Kidney (tissue), 14 donors: Measurements from ENCODE around the gene HNRNPR. TPM values are rescaled to one million over a fixed set of nuclear protein-coding genes. Genes with fewer than 3 reads are reported as not detected.

Experiments
- DNase-seq, 5 donors: peaks; one replicate each; pipeline ENCODE4 v3.0.0-alpha.2; 2013 to 2020
- FAIRE-seq: peaks from 2 replicates; lab custom pipeline; 2012; peaks lifted over from hg19 to GRCh38; lab: Jason Lieb, UNC
- H3K27ac ChIP-seq, 2 donors: one replicate each; pipeline ENCODE4 v1.7.0; 2013; ENCODE audit warnings: low read depth in 2 of 2, low read length in 2 of 2, inconsistent platforms in 1 of 2
- H3K27me3 ChIP-seq: one replicate; pipeline ENCODE4 v1.7.1; 2013; ENCODE audit warnings: low read length, inconsistent platforms; ENCODE audit not compliant: control insufficient read depth, insufficient read depth
- H3K36me3 ChIP-seq, 3 donors: one replicate each; pipeline versions ENCODE4 v1.7.0 to v1.7.1; 2013; ENCODE audit warnings: low read length in 3 of 3, control low read depth in 1 of 3, inconsistent platforms in 1 of 3; ENCODE audit not compliant: insufficient read depth in 3 of 3, control insufficient read depth in 2 of 3
- H3K4me1 ChIP-seq, 3 donors: one replicate each; pipeline versions ENCODE4 v1.7.0 to v1.7.1; 2013; ENCODE audit warnings: low read length in 3 of 3, inconsistent platforms in 1 of 3, low read depth in 1 of 3; ENCODE audit not compliant: control insufficient read depth in 2 of 3, insufficient read depth in 2 of 3
- H3K4me3 ChIP-seq, 3 donors: one replicate each; pipeline versions ENCODE4 v1.7.0 to v1.8.1; 2013; ENCODE audit warnings: low read length in 3 of 3, control low read depth in 1 of 3, inconsistent platforms in 1 of 3
- H3K9ac ChIP-seq, 3 donors: one replicate each; pipeline versions ENCODE4 v1.7.0 to v1.7.1; 2013; ENCODE audit warnings: low read length in 3 of 3, control low read depth in 1 of 3, inconsistent platforms in 1 of 3
- H3K9me3 ChIP-seq, 3 donors: one replicate each; pipeline versions ENCODE4 v1.7.0 to v1.7.1; 2013; ENCODE audit warnings: low read length in 3 of 3, control low read depth in 1 of 3, inconsistent platforms in 1 of 3; ENCODE audit not compliant: control insufficient read depth in 2 of 3, insufficient read depth in 1 of 3
- intact Hi-C: fragments of 100-400 bp; cut with DNase I; formaldehyde crosslinking; loops from one replicate; pipeline ENCODE4 v1.11.1; 2022
- polyA plus RNA-seq: library from polyadenylated mRNA; stranded (reverse); fragments of 350-450 nt; fragmentation: Illumina TruSeq; extraction: RNeasy Lipid Tissue Mini Kit (QIAGEN cat#74804); gene quantifications from one replicate; pipeline ENCODE4 v1.2.3, GENCODE V29; 2014; ENCODE audit warnings: low read depth, low replicate concordance; ENCODE audit not compliant: insufficient read depth
- total RNA-seq: library from RNA; stranded (reverse); fragmentation: NEBNext Ultra II Directional; extraction: Animal tissue kit (Norgen Biotek cat#: 25700); gene quantifications from one replicate; pipeline ENCODE4 v1.2.1, GENCODE V29; 2021
- TF ChIP-seq, protein P1 (sequence below): IDR thresholded peaks from 3 replicates; pipeline ENCODE4 v1.5.1; 2012; ENCODE audit warnings: mild to moderate bottlenecking, moderate library complexity, borderline replicate concordance; ENCODE audit not compliant: insufficient read depth; ENCODE audit errors: extremely low read depth
- donor health status: control.
- donor health status: control.
- donor health status: control.
- donor health status: control.
- donor health status: control.
- donor health status: DM: yes; HTN: yes; CAD: no.
- donor health status: Normal renal cell carcinoma (clear cell type).

The HNRNPR gene
- total and polyA plus RNA-seq, 2 donors from 2014 or later = 45.3 to 126 TPM

GRCh38 chr1:23356471-23357137 is 12.5 kb upstream of the HNRNPR start:
- Histone ChIP-seq H3K36me3 (peaks cover 4 to 9% (median 8%) of the 10 kb centered on the region in 3 donors), H3K9me3 (peaks cover 7 to 21% (median 7%) of the 10 kb centered on the region in 3 donors), H3K27ac (no peak overlapping the region), H3K4me1 (no peaks in the 10 kb centered on the region), H3K9ac (no peak overlapping the region), H3K4me3 (no peak overlapping the region), H3K27me3 (no peaks in the 10 kb centered on the region)
- DNase-seq (no peak), FAIRE-seq (no peak)
- intact Hi-C loops = no loop called here
- TF ChIP-seq, protein P1, sequence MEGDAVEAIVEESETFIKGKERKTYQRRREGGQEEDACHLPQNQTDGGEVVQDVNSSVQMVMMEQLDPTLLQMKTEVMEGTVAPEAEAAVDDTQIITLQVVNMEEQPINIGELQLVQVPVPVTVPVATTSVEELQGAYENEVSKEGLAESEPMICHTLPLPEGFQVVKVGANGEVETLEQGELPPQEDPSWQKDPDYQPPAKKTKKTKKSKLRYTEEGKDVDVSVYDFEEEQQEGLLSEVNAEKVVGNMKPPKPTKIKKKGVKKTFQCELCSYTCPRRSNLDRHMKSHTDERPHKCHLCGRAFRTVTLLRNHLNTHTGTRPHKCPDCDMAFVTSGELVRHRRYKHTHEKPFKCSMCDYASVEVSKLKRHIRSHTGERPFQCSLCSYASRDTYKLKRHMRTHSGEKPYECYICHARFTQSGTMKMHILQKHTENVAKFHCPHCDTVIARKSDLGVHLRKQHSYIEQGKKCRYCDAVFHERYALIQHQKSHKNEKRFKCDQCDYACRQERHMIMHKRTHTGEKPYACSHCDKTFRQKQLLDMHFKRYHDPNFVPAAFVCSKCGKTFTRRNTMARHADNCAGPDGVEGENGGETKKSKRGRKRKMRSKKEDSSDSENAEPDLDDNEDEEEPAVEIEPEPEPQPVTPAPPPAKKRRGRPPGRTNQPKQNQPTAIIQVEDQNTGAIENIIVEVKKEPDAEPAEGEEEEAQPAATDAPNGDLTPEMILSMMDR = no peak

GRCh38 chr1:23354245-23354644 is 10.2 kb upstream of the HNRNPR start:
- no peak overlapping the region for H3K9ac ChIP-seq
- H3K27ac ChIP-seq = no peak overlapping the region
- no peaks in the 10 kb centered on the region for H3K9me3 ChIP-seq
- intact Hi-C loops = no loop called here
- TF ChIP-seq, protein P1 = no peak
- H3K4me1 ChIP-seq = no peaks in the 10 kb centered on the region
- no peak for DNase-seq
- no peak overlapping the region for H3K4me3 ChIP-seq
- no peaks in the 10 kb centered on the region for H3K36me3 ChIP-seq
- FAIRE-seq = no peak
- no peaks in the 10 kb centered on the region for H3K27me3 ChIP-seq

GRCh38 chr1:23352096-23352695 is 8.1 kb upstream of the HNRNPR start:
- Histone ChIP-seq H3K9ac (no peak overlapping the region), H3K27ac (no peak overlapping the region), H3K27me3 (no peaks in the 10 kb centered on the region), H3K4me1 (no peaks in the 10 kb centered on the region), H3K9me3 (no peaks in the 10 kb centered on the region), H3K4me3 (no peak overlapping the region), H3K36me3 (no peaks in the 10 kb centered on the region)
- intact Hi-C loops = no loop called here
- DNase-seq = no peak
- FAIRE-seq = no peak
- TF ChIP-seq, protein P1 = no peak
